HG03045 (cell line): Measurements from ENCODE around the gene SPIRE2.
"Not testable (repeated sequence)": the region's sequence is repeated elsewhere in the genome, so short reads cannot be mapped to it uniquely, and the experiment has no call there.

ENCODE experiments used
- ATAC-seq: cut with Tn5 transposase; IDR thresholded peaks from one replicate; pipeline ENCODE4 v1.9.1; 2021; ENCODE audit warnings: mild to moderate bottlenecking, moderate library complexity; ENCODE audit not compliant: unreplicated experiment

SPIRE2 gene

GRCh38 chr16:89862732-89863131, 34.5 kb downstream of the SPIRE2 start:
- ATAC-seq = no peak

GRCh38 chr16:89863741-89864526, 35.7 kb downstream of the SPIRE2 start:
- ATAC-seq = no peak

- ATAC-seq = no peak
These were observed 36.2 kb downstream of the SPIRE2 start for GRCh38 chr16:89864527-89864820.

GRCh38 chr16:89867918-89868317, 39.6 kb downstream of the SPIRE2 start:
- no peak for ATAC-seq

GRCh38 chr16:89869911-89870310, 41.6 kb downstream of the SPIRE2 start:
- no peak for ATAC-seq

GRCh38 chr16:89870440-89870839, 42.2 kb downstream of the SPIRE2 start:
- no peak for ATAC-seq

- ATAC-seq = no peak
These were observed 43.6 kb downstream of the SPIRE2 start for GRCh38 chr16:89871895-89872294.

GRCh38 chr16:89873109-89873971, 45.1 kb downstream of the SPIRE2 start, which contains the start of gene TCF25:
Gene TCF25 (plus strand): TSS chr16:89873592. CDS start chr16:89873668, 76 bp downstream.
- ATAC-seq = peak; percentile 43

- peak; percentile 67 for ATAC-seq
These were observed 45.9 kb downstream of the SPIRE2 start for GRCh38 chr16:89873972-89874689.

GRCh38 chr16:89879123-89879522, 50.8 kb downstream of the SPIRE2 start:
- ATAC-seq = not testable (repeated sequence)

GRCh38 chr16:89880477-89881367, 52.4 kb downstream of the SPIRE2 start:
- no peak for ATAC-seq

- ATAC-seq = no peak
These were observed 53.1 kb downstream of the SPIRE2 start for GRCh38 chr16:89881368-89881730.

GRCh38 chr16:89883346-89884040, 55.2 kb downstream of the SPIRE2 start:
- no peak for ATAC-seq

GRCh38 chr16:89884041-89884421, 55.8 kb downstream of the SPIRE2 start:
- no peak for ATAC-seq

- no peak for ATAC-seq
These were observed 59.0 kb downstream of the SPIRE2 start for GRCh38 chr16:89887243-89887642.

GRCh38 chr16:89890200-89890599, 61.9 kb downstream of the SPIRE2 start:
- ATAC-seq = no peak

GRCh38 chr16:89890886-89891657, 62.8 kb downstream of the SPIRE2 start:
- no peak for ATAC-seq

- ATAC-seq = no peak
These were observed 63.9 kb downstream of the SPIRE2 start for GRCh38 chr16:89892055-89892630.

- no peak for ATAC-seq
These were observed 64.4 kb downstream of the SPIRE2 start for GRCh38 chr16:89892635-89893034.
